SK-N-SH treated with all-trans-retinoic acid at 6 μM for 48 hours (cell line): Measurements from ENCODE around the gene PUDP.

Experiments used
- ATAC-seq: fragments of 200-7000 bp; cut with Tn5 transposase; 3 replicates; pipeline ENCODE4 v1.9.1; 2020; ENCODE audit warnings: mild to moderate bottlenecking, moderate library complexity
- ARNTL ChIP-seq: fragments of 450-650 bp; formaldehyde crosslinking; IDR thresholded peaks from 2 replicates; pipeline ENCODE4 v1.5.0; 2020; ENCODE audit warnings: low read depth, mild to moderate bottlenecking, moderate library complexity, borderline replicate concordance
- BACH2 ChIP-seq: fragments of 250-450 bp; sonication (Bioruptor Pico); IDR thresholded peaks from 2 replicates; pipeline ENCODE4 v1.9.0; 2021; ENCODE audit warnings: mild to moderate bottlenecking, borderline replicate concordance
- CREB5 ChIP-seq: fragments of 250-450 bp; sonication (Bioruptor Pico); IDR thresholded peaks from 2 replicates; pipeline ENCODE4 v1.5.1; 2020; ENCODE audit warnings: low read depth, mild to moderate bottlenecking, moderate library complexity
- CSRNP3 ChIP-seq: fragments of 250-450 bp; sonication (Bioruptor Pico); IDR thresholded peaks from 2 replicates; pipeline ENCODE4 v1.5.1; 2021; ENCODE audit warnings: mild to moderate bottlenecking, moderate library complexity
- ESRRG ChIP-seq: fragments of 250-450 bp; sonication (Bioruptor Pico); IDR thresholded peaks from 2 replicates; pipeline ENCODE4 v1.6.1; 2021; ENCODE audit warnings: mild to moderate bottlenecking
- GLIS3 ChIP-seq: fragments of 250-450 bp; sonication (Bioruptor Pico); IDR thresholded peaks from 2 replicates; pipeline ENCODE4 v1.5.0; 2020; ENCODE audit warnings: mild to moderate bottlenecking, moderate library complexity
- ISL1 ChIP-seq: fragments of 250-450 bp; sonication (Bioruptor Pico); IDR thresholded peaks from 2 replicates; pipeline ENCODE4 v2.1.2; 2022; ENCODE audit warnings: mild to moderate bottlenecking, moderate library complexity
- OSR1 ChIP-seq: fragments of 250-450 bp; sonication (Bioruptor Pico); IDR thresholded peaks from 2 replicates; pipeline ENCODE4 v1.8.0; 2022; ENCODE audit warnings: moderate library complexity, mild to moderate bottlenecking, inconsistent platforms
- POU6F1 ChIP-seq: fragments of 250-450 bp; sonication (Bioruptor Pico); IDR thresholded peaks from 2 replicates; pipeline ENCODE4 v1.8.0; 2021; ENCODE audit warnings: low read depth, mild to moderate bottlenecking, moderate library complexity, borderline replicate concordance
- RARB ChIP-seq: fragments of 250-450 bp; sonication (Bioruptor Pico); IDR thresholded peaks from 2 replicates; pipeline ENCODE4 v1.8.0; 2021; ENCODE audit warnings: mild to moderate bottlenecking, moderate library complexity
- SNAI2 ChIP-seq: fragments of 250-450 bp; sonication (Bioruptor Pico); IDR thresholded peaks from 2 replicates; pipeline ENCODE4 v1.5.0; 2020; ENCODE audit warnings: mild to moderate bottlenecking, moderate library complexity
- TCF4 ChIP-seq: fragments of 250-450 bp; sonication (Bioruptor Pico); IDR thresholded peaks from 2 replicates; pipeline ENCODE4 v1.8.0; 2021; ENCODE audit warnings: mild to moderate bottlenecking, moderate library complexity, borderline replicate concordance
- TOX ChIP-seq: fragments of 250-450 bp; sonication (Bioruptor Pico); IDR thresholded peaks from 2 replicates; pipeline ENCODE4 v1.8.0; 2021; ENCODE audit warnings: mild to moderate bottlenecking, moderate library complexity, borderline replicate concordance
- ZC3H10 ChIP-seq: fragments of 250-450 bp; sonication (Bioruptor Pico); IDR thresholded peaks from 2 replicates; pipeline ENCODE4 v1.5.1; 2021; ENCODE audit warnings: mild to moderate bottlenecking, moderate library complexity
- ZFP3 ChIP-seq: fragments of 250-450 bp; sonication (Bioruptor Pico); IDR thresholded peaks from 2 replicates; pipeline ENCODE4 v1.5.0; 2020; ENCODE audit warnings: mild to moderate bottlenecking, moderate library complexity
- ZFP30 ChIP-seq: fragments of 450-650 bp; formaldehyde crosslinking; IDR thresholded peaks from 2 replicates; pipeline ENCODE4 v1.5.0; 2022; ENCODE audit warnings: mild to moderate bottlenecking, moderate library complexity
- ZNF565 ChIP-seq: fragments of 450-650 bp; formaldehyde crosslinking; conservative IDR thresholded peaks from 2 replicates; pipeline ENCODE4 v1.5.0; 2020; ENCODE audit warnings: low read depth, mild to moderate bottlenecking, moderate library complexity
- ZNF70 ChIP-seq: fragments of 450-650 bp; formaldehyde crosslinking; IDR thresholded peaks from 2 replicates; pipeline ENCODE4 v1.5.0; 2020; ENCODE audit warnings: mild to moderate bottlenecking, moderate library complexity
- ZNF8 ChIP-seq: fragments of 450-650 bp; formaldehyde crosslinking; IDR thresholded peaks from 2 replicates; pipeline ENCODE4 v1.5.0; 2020; ENCODE audit warnings: mild to moderate bottlenecking, moderate library complexity
- TF ChIP-seq, protein P1 (sequence below): fragments of 250-450 bp; sonication (Bioruptor Pico); IDR thresholded peaks from 2 replicates; pipeline ENCODE4 v1.5.0; 2020; ENCODE audit warnings: mild to moderate bottlenecking, moderate library complexity
- TF ChIP-seq, protein P2 (sequence below): fragments of 250-450 bp; sonication (Bioruptor Pico); IDR thresholded peaks from 2 replicates; pipeline ENCODE4 v1.8.0; 2020; ENCODE audit warnings: mild to moderate bottlenecking, moderate library complexity, borderline replicate concordance

Gene PUDP

GRCh38 chrX:7069556-7069955, 78.4 kb downstream of the PUDP start:
- TF ChIP-seq, protein P1, sequence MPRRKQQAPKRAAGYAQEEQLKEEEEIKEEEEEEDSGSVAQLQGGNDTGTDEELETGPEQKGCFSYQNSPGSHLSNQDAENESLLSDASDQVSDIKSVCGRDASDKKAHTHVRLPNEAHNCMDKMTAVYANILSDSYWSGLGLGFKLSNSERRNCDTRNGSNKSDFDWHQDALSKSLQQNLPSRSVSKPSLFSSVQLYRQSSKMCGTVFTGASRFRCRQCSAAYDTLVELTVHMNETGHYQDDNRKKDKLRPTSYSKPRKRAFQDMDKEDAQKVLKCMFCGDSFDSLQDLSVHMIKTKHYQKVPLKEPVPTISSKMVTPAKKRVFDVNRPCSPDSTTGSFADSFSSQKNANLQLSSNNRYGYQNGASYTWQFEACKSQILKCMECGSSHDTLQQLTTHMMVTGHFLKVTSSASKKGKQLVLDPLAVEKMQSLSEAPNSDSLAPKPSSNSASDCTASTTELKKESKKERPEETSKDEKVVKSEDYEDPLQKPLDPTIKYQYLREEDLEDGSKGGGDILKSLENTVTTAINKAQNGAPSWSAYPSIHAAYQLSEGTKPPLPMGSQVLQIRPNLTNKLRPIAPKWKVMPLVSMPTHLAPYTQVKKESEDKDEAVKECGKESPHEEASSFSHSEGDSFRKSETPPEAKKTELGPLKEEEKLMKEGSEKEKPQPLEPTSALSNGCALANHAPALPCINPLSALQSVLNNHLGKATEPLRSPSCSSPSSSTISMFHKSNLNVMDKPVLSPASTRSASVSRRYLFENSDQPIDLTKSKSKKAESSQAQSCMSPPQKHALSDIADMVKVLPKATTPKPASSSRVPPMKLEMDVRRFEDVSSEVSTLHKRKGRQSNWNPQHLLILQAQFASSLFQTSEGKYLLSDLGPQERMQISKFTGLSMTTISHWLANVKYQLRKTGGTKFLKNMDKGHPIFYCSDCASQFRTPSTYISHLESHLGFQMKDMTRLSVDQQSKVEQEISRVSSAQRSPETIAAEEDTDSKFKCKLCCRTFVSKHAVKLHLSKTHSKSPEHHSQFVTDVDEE (CRISPR knock-in tag) = no peak
- TF ChIP-seq ZFP3 (CRISPR knock-in tag) = no peak
- TF ChIP-seq CREB5 (CRISPR knock-in tag) = no peak
- TF ChIP-seq ISL1 (CRISPR knock-in tag) = no peak
- no peak for TF ChIP-seq BACH2
- TF ChIP-seq TOX (CRISPR knock-in tag) = no peak
- TF ChIP-seq ZNF565 (CRISPR knock-in tag) = no peak
- TF ChIP-seq ZFP30 (CRISPR knock-in tag) = no peak
- no peak for TF ChIP-seq ESRRG (CRISPR knock-in tag)
- no peak for TF ChIP-seq RARB (CRISPR knock-in tag)
- no peak for TF ChIP-seq ARNTL (CRISPR knock-in tag)
- no peak for TF ChIP-seq OSR1 (CRISPR knock-in tag)
- TF ChIP-seq, protein P2, sequence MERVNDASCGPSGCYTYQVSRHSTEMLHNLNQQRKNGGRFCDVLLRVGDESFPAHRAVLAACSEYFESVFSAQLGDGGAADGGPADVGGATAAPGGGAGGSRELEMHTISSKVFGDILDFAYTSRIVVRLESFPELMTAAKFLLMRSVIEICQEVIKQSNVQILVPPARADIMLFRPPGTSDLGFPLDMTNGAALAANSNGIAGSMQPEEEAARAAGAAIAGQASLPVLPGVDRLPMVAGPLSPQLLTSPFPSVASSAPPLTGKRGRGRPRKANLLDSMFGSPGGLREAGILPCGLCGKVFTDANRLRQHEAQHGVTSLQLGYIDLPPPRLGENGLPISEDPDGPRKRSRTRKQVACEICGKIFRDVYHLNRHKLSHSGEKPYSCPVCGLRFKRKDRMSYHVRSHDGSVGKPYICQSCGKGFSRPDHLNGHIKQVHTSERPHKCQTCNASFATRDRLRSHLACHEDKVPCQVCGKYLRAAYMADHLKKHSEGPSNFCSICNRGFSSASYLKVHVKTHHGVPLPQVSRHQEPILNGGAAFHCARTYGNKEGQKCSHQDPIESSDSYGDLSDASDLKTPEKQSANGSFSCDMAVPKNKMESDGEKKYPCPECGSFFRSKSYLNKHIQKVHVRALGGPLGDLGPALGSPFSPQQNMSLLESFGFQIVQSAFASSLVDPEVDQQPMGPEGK (CRISPR knock-in tag) = no peak
- no peak for TF ChIP-seq POU6F1 (CRISPR knock-in tag)
- TF ChIP-seq ZNF8 = no peak
- no peak for TF ChIP-seq GLIS3 (CRISPR knock-in tag)
- TF ChIP-seq TCF4 (CRISPR knock-in tag) = no peak
- TF ChIP-seq ZNF70 (CRISPR knock-in tag) = no peak
- no peak for ATAC-seq

- TF ChIP-seq, protein P2 (CRISPR knock-in tag) = no peak
- TF ChIP-seq GLIS3 (CRISPR knock-in tag) (no peak), ZNF70 (CRISPR knock-in tag) (no peak), TCF4 (CRISPR knock-in tag) (no peak), POU6F1 (CRISPR knock-in tag) (no peak), ZNF8 (no peak), ZC3H10 (CRISPR knock-in tag) (no peak), BACH2 (no peak)
- peak; percentile 66 for ATAC-seq
These were observed 79.0 kb downstream of the PUDP start for GRCh38 chrX:7068939-7069367.

GRCh38 chrX:7067256-7067655, 80.7 kb downstream of the PUDP start:
- ATAC-seq = no peak
- TF ChIP-seq CREB5 (CRISPR knock-in tag) (no peak), CSRNP3 (CRISPR knock-in tag) (no peak), POU6F1 (CRISPR knock-in tag) (no peak), ESRRG (CRISPR knock-in tag) (no peak), ARNTL (CRISPR knock-in tag) (no peak), SNAI2 (CRISPR knock-in tag) (no peak)
